ENCODE measurements around the gene GPC1.
"Not testable (repeated sequence)": the region's sequence is repeated elsewhere in the genome, so short reads cannot be mapped to it uniquely, and the experiment has no call there.

Gene GPC1

GRCh38 chr2:240480834-240481623 lies 45.6 kb downstream of the GPC1 start:
- no peak for DNase-seq (ENCODE audit: low spot score)
- TF ChIP-seq CTCF (IDR thresholded peaks at IDR 0.05), result no peak
- Histone ChIP-seq H3K4me3 (no peak overlapping the region), H3K27ac (no peak overlapping the region)

GRCh38 chr2:240481720-240482119 lies 46.3 kb downstream of the GPC1 start:
- peak; percentile 49 for DNase-seq (ENCODE audit: low spot score)
- TF ChIP-seq CTCF (IDR thresholded peaks at IDR 0.05), result no peak
- no peak overlapping the region for H3K27ac ChIP-seq
- no peak overlapping the region for H3K4me3 ChIP-seq

- no peak for TF ChIP-seq CTCF (IDR thresholded peaks at IDR 0.05)
- Histone ChIP-seq H3K4me3 (no peak overlapping the region), H3K27ac (no peak overlapping the region)
- peak; percentile 57 for DNase-seq (ENCODE audit: low spot score)
Observed at GRCh38 chr2:240482141-240482540, 46.7 kb downstream of the GPC1 start.

GRCh38 chr2:240491483-240491882 lies 56.0 kb downstream of the GPC1 start:
- H3K27ac ChIP-seq, result no peak overlapping the region
- no peak for DNase-seq (ENCODE audit: low spot score)
- no peak for TF ChIP-seq CTCF (IDR thresholded peaks at IDR 0.05)
- no peak overlapping the region for H3K4me3 ChIP-seq

- DNase-seq (ENCODE audit: low spot score), result peak; percentile 56
- no peak for TF ChIP-seq CTCF (IDR thresholded peaks at IDR 0.05)
- no peak overlapping the region for H3K27ac ChIP-seq
- no peak overlapping the region for H3K4me3 ChIP-seq
Observed at GRCh38 chr2:240494194-240494793, 58.8 kb downstream of the GPC1 start.

- not testable (repeated sequence) for DNase-seq (ENCODE audit: low spot score); H3K4me3 ChIP-seq; H3K27ac ChIP-seq
Observed at GRCh38 chr2:240494942-240495341, 59.5 kb downstream of the GPC1 start.

GRCh38 chr2:240497082-240497481 lies 61.6 kb downstream of the GPC1 start:
- not testable (repeated sequence) for DNase-seq (ENCODE audit: low spot score)

More at GRCh38 chr2:240497082-240497481, 61.6 kb downstream of the GPC1 start:
- not testable (repeated sequence) for H3K4me3 ChIP-seq, H3K27ac ChIP-seq

Data from coronary artery (tissue), 2 donors.